ENCODE data around the gene AGBL4. TPM values are rescaled to one million over a fixed set of nuclear protein-coding genes. Genes with fewer than 3 reads are reported as not detected.

Gene AGBL4
- total and polyA plus RNA-seq, 5 experiments from 2014 or later: 0.16 to 0.25 TPM; not detected in 3

DNA sequence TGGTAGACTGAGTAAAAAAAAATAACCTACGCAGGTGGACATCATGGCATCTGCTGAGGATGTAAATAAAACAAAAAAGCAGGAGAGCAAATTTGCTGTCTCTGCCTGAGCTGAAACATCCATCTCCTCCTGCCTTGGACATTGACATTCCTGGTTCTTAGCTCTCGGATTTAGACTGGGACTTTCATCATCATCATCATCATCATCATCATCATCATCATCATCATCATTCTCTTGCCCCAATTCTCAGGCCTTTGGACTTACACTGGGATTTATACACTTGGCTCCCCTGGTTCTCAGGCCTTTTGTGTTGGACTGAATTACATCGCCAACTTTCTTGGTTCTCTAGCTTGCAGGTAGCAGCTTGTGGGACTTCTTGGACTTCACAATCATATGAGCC is 938.7 kb downstream of the AGBL4 start:
- Mint-ChIP-seq H3K4me3 (no peak overlapping the region), H3K36me3 (peaks cover 0 to 18% (median 0%) of the 10 kb centered on the region in 3 donors), H3K9me3 (peaks cover 6 to 29% (median 13%) of the 10 kb centered on the region in 9 donors), H3K27me3 (peaks cover 5 to 28% (median 13%) of the 10 kb centered on the region in 5 donors), H3K27ac (no peak overlapping the region), H3K4me1 (no peaks in the 10 kb centered on the region)
- DNase-seq: no peak
- no peak for ATAC-seq
- POLR2A ChIA-PET: no interaction called here

DNA sequence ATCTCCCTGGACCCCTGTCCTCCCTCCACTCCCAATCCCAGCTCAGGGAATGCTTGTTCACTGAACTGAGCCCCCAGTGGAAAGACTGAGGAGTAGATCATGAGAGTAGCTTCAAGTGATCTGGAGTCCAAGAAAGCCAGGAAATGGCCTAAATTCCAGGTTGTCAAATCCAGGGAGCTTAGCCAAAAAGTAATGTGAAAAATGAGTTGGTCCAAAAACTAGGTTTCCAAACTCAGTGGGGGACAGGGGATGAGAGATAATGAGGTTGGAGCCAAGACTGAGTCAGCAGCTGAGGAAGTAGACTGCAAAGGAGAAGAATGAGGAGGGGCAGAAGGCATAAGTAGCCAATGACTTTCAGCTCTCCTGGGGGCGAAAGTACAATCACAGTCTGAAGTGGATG is 963.0 kb downstream of the AGBL4 start:
- no peak overlapping the region for H3K4me3 Mint-ChIP-seq
- ATAC-seq (no peak), DNase-seq (no peak)
- H3K4me1 Mint-ChIP-seq: no peaks in the 10 kb centered on the region
- POLR2A ChIA-PET: no interaction called here
- no peaks in the 10 kb centered on the region for H3K36me3 Mint-ChIP-seq
- H3K9me3 Mint-ChIP-seq: peaks cover 0 to 4% (median 0%) of the 10 kb centered on the region in 9 donors
- H3K27me3 Mint-ChIP-seq: peaks cover 0 to 23% (median 1%) of the 10 kb centered on the region in 5 donors
- no peak overlapping the region for H3K27ac Mint-ChIP-seq

DNA sequence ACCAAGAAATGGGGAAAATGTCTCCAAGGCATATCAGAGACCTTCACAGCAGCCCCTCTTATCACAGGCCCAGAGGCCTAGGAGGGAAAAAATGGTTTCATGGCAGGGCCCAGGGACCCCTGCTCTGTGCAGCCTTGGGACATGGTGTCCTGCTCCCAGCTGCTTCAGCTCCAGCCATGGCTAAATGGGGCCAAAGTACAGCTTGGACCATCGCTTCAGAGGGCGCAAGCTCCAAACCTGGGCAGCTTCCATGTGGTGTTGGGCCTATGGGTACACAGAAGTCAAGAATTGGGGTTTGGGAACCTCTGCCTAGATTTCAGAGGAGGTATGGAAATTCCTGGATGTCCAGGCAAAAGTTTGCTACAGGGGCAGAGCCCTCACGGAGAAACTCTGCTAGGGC is 964.7 kb downstream of the AGBL4 start:
- Mint-ChIP-seq H3K4me1 (no peaks in the 10 kb centered on the region), H3K36me3 (no peaks in the 10 kb centered on the region), H3K27me3 (peaks cover 0 to 21% (median 1%) of the 10 kb centered on the region in 5 donors), H3K27ac (no peak overlapping the region), H3K4me3 (no peak overlapping the region), H3K9me3 (peaks cover 0 to 4% (median 0%) of the 10 kb centered on the region in 9 donors)
- POLR2A ChIA-PET: no interaction called here
- ATAC-seq: no peak
- DNase-seq: no peak

DNA sequence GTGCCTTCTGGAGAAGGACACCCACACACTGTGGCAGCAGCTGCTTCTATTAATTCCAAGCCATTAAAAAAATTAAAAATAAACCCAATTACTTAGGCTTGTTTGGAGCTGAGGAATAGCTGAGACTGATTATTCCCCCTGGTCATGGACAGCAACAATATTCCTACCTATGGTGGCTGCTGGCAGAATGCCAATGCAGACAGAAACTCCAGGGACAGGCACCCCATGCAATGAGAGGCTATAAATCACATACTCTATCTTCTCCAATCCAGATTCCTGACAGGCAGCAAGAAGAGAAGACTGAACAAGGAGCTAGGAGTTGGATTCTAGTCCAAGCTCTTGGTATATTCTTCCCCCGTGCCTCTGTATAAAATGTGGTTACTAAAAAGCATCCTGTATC is 971.7 kb downstream of the AGBL4 start:
- ATAC-seq (no peak), DNase-seq (no peak)
- Mint-ChIP-seq H3K4me3 (no peak overlapping the region), H3K27me3 (peaks cover 0 to 26% (median 7%) of the 10 kb centered on the region in 5 donors), H3K4me1 (no peaks in the 10 kb centered on the region), H3K27ac (no peak overlapping the region), H3K9me3 (peaks cover 0 to 3% (median 0%) of the 10 kb centered on the region in 9 donors), H3K36me3 (no peaks in the 10 kb centered on the region)
- POLR2A ChIA-PET: no interaction called here

DNA sequence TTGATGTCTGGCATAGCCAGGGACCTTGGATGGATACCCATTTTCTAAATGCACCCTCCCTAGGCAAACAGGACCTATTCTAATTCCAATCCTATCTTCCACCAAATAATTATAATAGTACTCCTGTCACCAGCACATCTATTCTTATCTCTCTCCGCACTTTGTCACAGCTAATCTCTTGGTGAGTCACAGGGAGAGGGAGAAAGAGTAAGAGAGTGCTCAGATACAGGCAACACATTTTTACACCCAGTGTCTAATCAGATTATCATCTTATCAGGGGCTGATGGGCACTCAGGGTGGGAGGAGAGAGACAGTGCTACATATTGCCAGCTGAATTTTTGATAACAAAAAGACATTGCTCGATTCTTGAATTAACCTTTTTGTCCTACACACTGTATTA is 972.1 kb downstream of the AGBL4 start:
- no peaks in the 10 kb centered on the region for H3K4me1 Mint-ChIP-seq
- DNase-seq (no peak), ATAC-seq (no peak)
- no peak overlapping the region for H3K27ac Mint-ChIP-seq
- peaks cover 0 to 3% (median 0%) of the 10 kb centered on the region in 9 donors for H3K9me3 Mint-ChIP-seq
- POLR2A ChIA-PET: no interaction called here
- H3K36me3 Mint-ChIP-seq: no peaks in the 10 kb centered on the region
- H3K27me3 Mint-ChIP-seq: peaks cover 0 to 26% (median 7%) of the 10 kb centered on the region in 5 donors
- H3K4me3 Mint-ChIP-seq: no peak overlapping the region

DNA sequence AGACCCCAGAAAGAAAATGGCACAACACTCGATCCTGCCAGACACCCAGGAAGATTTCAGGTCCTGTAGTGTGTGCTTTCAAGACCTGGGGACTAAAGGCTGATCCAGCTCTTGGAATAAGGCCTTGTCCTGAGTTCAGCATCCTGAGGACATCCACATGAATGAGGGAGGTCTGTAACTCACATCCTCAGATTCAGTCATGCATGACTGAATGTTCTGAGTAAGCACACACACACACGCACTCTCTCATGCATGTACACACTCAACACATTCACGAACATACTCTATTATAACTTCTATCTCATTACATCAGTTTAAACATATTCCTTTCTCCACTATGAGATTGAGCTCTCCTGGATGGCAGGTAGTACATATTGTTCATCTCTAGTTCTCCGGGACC is 973.7 kb downstream of the AGBL4 start:
- H3K36me3 Mint-ChIP-seq: no peaks in the 10 kb centered on the region
- peaks cover 0 to 3% (median 0%) of the 10 kb centered on the region in 9 donors for H3K9me3 Mint-ChIP-seq
- POLR2A ChIA-PET: no interaction called here
- ATAC-seq: no peak
- peaks cover 0 to 21% (median 7%) of the 10 kb centered on the region in 5 donors for H3K27me3 Mint-ChIP-seq
- no peak overlapping the region for H3K27ac Mint-ChIP-seq
- no peaks in the 10 kb centered on the region for H3K4me1 Mint-ChIP-seq
- DNase-seq: no peak
- H3K4me3 Mint-ChIP-seq: no peak overlapping the region

DNA sequence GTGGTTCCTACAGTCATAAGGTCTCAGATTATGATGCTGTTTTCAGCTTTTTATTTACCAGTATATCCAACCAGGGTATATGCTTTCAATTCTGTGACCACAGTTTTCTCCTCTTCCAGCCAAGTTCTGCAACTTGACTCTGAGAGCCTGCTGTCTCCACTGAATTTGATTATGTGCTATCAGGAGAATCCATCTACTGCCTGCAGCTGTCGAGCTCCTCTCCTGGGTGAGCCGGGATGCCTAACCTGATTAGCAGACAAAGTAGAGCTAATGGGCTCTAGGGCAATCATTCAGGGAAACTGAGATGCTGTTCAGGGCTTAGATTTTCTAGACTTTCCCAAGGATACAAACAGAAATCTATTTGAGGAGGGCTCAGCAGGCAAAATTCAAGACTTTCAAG is 975.6 kb downstream of the AGBL4 start:
- no peaks in the 10 kb centered on the region for H3K4me1 Mint-ChIP-seq

DNA sequence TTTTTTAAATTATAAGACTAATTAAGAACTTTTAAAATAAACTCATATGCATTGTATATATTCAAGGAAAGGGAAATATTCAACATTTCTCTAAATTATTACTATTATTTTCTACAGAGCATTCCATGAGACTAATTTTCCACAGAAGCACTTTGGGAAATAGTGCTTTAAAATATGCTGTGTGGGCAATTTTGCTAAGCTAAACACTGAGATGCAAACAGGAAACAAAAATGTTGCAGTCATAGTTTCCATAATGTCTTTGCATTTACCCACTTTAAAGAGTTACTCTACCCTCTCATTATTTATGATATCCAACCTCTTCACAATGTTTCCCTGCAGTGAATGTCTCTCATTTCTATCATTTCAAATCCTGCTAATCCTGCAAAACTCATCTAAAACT is 977.4 kb downstream of the AGBL4 start:
- Mint-ChIP-seq H3K27ac (no peak overlapping the region), H3K9me3 (no peaks in the 10 kb centered on the region), H3K4me1 (no peaks in the 10 kb centered on the region), H3K4me3 (no peak overlapping the region), H3K36me3 (no peaks in the 10 kb centered on the region), H3K27me3 (peaks cover 0 to 22% (median 7%) of the 10 kb centered on the region in 5 donors)
- no peak for ATAC-seq
- POLR2A ChIA-PET: no interaction called here
- no peak for DNase-seq

More for the DNA sequence above, 975.6 kb downstream of the AGBL4 start:
- no peak for ATAC-seq
- Mint-ChIP-seq H3K9me3 (peaks cover 0 to 3% (median 0%) of the 10 kb centered on the region in 9 donors), H3K4me3 (no peak overlapping the region), H3K36me3 (no peaks in the 10 kb centered on the region), H3K27ac (no peak overlapping the region), H3K27me3 (peaks cover 0 to 26% (median 7%) of the 10 kb centered on the region in 5 donors)
- DNase-seq: no peak
- POLR2A ChIA-PET: no interaction called here

DNA sequence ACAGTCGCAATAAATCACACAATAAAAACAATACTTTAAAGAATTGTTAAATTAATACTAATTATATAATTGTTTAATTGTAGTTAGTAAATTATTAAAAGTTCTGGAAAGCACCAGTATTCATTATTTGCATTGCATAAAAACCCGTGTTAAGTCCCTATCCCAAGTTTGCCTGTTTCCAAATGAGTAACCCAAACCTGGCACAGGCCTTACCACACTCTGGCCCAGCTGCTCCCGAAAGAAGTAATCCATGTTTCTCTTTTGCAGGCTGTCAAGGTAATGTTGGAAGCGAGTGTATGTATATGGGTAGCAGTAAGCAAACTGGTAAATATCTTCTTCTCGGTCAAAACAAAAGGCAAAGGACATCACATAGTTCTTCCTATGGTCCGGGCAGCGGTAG is 978.4 kb downstream of the AGBL4 start:
- DNase-seq: no peak
- H3K27ac Mint-ChIP-seq: no peak overlapping the region
- H3K4me3 Mint-ChIP-seq: no peak overlapping the region
- no peaks in the 10 kb centered on the region for H3K36me3 Mint-ChIP-seq
- peaks cover 0 to 22% (median 7%) of the 10 kb centered on the region in 5 donors for H3K27me3 Mint-ChIP-seq
- ATAC-seq: no peak
- POLR2A ChIA-PET: no interaction called here
- H3K9me3 Mint-ChIP-seq: no peaks in the 10 kb centered on the region
- no peaks in the 10 kb centered on the region for H3K4me1 Mint-ChIP-seq

DNA sequence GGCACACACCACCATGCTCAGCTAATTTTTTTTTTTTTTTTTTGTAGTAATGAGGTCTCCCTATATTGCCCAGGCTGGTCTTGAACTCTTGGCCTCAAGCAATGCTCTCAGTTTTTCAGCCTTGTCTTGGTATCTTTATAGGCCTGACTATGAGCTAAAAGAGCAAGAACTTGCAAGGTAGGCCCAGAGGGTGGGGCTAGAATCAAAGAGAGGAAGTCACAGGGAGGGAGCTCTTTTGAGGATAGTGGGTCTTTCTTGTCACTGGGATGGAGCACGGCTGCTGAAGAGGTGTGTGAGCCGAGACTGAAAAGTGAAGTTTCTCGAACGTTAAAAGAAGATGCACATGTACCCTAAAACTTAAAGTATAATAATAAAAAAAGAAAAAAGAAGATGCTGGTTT is 987.1 kb downstream of the AGBL4 start:
- Mint-ChIP-seq H3K36me3 (no peaks in the 10 kb centered on the region), H3K4me3 (no peak overlapping the region), H3K27ac (no peak overlapping the region), H3K4me1 (no peaks in the 10 kb centered on the region), H3K9me3 (peaks cover 0 to 10% (median 0%) of the 10 kb centered on the region in 9 donors), H3K27me3 (peaks cover 0 to 9% (median 2%) of the 10 kb centered on the region in 5 donors)
- DNase-seq (no peak), ATAC-seq (no peak)
- POLR2A ChIA-PET: no interaction called here

DNA sequence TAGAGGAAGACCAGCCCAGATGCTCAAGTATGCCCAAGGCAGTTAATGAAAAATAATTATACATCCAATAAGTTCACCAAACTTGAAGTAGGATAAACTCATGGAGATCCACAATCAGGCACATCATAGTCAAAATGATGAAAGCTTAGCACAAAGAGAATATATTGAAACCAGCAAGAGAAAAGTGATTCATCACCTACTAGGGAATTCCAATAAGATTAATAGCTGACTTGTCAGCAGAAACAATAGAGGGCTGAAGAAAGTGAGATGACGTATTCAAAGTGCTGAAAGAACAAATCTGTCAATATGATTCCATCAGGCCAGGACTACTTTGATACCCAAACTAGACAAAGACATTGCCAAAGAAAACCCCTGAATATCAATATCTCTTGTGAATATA is 995.4 kb downstream of the AGBL4 start:
- no peak for DNase-seq
- ATAC-seq: no peak
- Mint-ChIP-seq H3K4me3 (no peak overlapping the region), H3K4me1 (no peaks in the 10 kb centered on the region), H3K27me3 (peaks cover 0 to 8% (median 2%) of the 10 kb centered on the region in 5 donors), H3K27ac (no peak overlapping the region), H3K36me3 (peaks cover 0 to 12% (median 0%) of the 10 kb centered on the region in 3 donors), H3K9me3 (peaks cover 0 to 19% (median 13%) of the 10 kb centered on the region in 9 donors)
- POLR2A ChIA-PET: no interaction called here

DNA sequence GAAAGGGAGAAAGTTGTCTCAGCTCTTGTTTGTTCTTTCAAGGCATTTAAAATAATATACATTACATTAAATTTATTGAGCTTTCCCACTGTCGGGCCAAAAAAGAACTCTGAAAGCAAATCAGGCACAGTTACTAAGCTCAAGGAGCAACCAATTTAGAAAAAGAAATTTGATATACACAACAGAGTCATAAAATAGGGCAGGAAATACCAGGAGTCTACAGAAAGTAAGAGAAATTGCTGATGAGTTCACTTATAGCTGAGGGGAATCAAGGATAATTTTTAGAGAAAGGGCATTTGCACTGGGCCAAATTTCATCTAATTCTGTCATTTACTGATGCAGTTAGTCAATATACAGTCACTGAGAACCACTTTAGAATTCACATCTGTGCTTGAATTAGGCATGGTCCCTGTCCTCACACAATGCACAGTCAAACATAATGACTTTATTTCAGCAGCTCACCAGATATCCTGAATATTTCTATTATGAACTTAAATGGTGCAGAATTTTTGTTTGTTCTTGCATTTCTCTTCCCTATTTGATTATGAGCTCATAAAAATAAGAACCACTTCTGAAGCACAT is 997.4 kb downstream of the AGBL4 start:
- DNase-seq (no peak), ATAC-seq (no peak)
- H3K27ac Mint-ChIP-seq: no peak overlapping the region
- peaks cover 0 to 19% (median 13%) of the 10 kb centered on the region in 9 donors for H3K9me3 Mint-ChIP-seq
- POLR2A ChIA-PET: no interaction called here
- H3K36me3 Mint-ChIP-seq: peaks cover 0 to 12% (median 0%) of the 10 kb centered on the region in 3 donors
- H3K27me3 Mint-ChIP-seq: peaks cover 0 to 8% (median 2%) of the 10 kb centered on the region in 5 donors
- no peaks in the 10 kb centered on the region for H3K4me1 Mint-ChIP-seq
- H3K4me3 Mint-ChIP-seq: no peak overlapping the region

DNA sequence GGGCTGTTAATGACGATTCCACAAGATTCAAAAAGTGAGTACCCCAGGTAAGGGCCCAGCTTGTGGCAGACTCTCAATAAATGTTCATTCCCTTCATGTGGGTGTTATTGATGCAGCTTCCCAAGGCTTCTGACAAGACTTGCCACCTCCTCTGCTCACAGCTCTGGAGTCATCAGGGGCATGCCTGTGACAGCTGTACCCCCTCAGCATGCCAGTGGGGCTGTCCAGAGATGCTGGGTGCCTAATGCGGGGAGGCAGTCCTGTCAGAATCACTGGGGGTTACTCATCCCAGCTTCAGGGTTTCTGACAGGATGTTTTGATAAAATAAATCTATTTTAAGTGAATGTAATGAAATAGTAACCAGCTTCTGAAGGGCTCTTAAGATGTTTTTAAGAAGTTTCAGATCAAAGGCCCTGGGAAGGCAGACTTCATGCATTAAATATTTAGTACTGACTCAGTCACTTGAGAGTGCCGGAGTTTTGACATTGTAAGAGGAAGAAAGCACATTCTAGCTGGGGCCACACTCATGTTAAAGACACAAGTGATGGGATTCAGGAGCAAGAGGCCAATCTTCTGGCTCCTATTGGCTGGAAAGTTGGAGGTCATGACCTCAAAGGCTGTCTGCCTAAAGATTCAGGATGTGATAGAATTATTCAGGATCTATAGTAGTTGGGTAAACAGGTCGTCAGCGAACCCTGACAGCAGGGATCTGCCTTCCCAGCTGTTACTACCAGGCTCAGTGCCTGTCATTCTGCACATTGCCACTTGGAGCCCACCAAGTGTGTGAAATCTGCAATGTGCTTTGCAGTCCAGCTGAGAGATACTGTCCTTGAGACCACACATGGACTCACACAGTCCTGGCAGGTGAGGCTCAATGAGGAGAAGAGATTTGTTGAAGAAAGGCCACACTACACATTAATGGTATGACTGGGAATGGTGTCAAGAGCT is 1007.5 kb downstream of the AGBL4 start:
- H3K9me3 Mint-ChIP-seq: no peaks in the 10 kb centered on the region
- POLR2A ChIA-PET: no interaction called here
- no peak for ATAC-seq
- H3K4me1 Mint-ChIP-seq: no peaks in the 10 kb centered on the region
- no peak for DNase-seq
- peak overlapping the region in 1 of 10 donors; percentile 83 for H3K27ac Mint-ChIP-seq
- no peak overlapping the region for H3K4me3 Mint-ChIP-seq
- no peaks in the 10 kb centered on the region for H3K36me3 Mint-ChIP-seq
- H3K27me3 Mint-ChIP-seq: peaks cover 0 to 13% (median 3%) of the 10 kb centered on the region in 5 donors
